NCI-H226 (cell line): ENCODE measurements around the gene MAP3K10.

Experiments
- DNase-seq: peaks from one replicate; pipeline ENCODE4 v3.0.0-alpha.2; 2015

MAP3K10 gene

DNA sequence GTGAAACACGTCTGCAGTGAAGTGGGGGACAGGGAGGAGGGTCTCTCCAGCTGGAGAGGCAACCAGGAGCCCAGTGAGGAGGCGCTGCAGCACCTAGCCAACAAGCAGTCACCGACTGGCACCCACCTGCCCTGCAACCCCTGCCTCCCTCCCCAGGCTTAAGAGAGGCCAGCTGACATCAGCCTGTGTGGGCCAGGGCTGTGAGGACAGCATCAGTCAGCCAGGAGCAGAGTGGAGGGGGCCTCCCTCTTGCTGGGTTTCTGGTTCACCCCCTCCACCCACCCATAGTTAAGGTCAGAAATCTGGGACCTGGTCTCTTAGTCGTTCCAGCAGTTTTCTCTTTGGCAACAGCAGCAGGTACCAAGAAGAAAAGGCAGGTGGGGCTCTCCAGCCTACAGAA, 60.8 kb downstream of the MAP3K10 start:
- no peak for DNase-seq

DNA sequence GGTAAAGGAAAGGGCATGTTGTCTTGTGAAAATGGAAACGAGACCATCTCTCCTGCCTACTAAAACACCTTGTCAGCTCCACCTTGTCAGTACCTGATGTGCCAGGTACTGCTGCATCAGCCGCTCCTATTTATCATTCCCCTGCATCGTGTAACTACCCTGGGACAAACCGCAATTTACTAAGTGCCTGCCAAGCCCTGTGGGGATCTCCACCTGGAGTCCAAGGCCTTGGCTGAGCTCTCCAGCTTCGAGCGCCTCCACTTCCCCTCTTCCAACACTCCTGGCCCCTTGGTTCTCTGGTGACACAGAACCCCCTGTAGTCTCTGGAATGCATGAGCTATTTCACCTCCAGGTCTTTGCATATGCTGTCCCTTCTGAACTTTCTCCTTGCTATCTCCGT, 61.2 kb downstream of the MAP3K10 start:
- DNase-seq = no peak

DNA sequence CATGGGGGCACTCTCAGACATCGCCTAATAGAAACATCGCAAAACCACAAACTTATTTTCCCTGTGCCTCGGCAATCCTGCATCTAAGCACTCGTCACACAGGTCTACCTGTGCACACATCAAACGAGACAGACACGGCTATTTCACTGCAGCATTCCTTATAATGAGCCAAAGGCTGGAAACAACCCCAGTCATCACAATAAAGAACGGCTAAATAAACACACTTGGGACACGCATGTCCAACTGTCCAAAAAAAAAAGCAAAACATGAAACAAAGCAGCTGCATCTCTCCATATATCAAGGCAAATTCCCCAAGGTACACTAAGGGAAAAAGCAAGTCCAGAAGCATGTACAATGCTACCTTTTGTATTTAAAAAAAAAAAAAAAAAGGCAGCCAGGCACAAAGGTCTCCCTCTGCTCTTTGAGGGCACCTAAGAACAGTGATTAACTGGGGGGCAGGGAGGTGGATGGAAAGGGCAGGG, 62.4 kb downstream of the MAP3K10 start:
- DNase-seq = no peak

DNA sequence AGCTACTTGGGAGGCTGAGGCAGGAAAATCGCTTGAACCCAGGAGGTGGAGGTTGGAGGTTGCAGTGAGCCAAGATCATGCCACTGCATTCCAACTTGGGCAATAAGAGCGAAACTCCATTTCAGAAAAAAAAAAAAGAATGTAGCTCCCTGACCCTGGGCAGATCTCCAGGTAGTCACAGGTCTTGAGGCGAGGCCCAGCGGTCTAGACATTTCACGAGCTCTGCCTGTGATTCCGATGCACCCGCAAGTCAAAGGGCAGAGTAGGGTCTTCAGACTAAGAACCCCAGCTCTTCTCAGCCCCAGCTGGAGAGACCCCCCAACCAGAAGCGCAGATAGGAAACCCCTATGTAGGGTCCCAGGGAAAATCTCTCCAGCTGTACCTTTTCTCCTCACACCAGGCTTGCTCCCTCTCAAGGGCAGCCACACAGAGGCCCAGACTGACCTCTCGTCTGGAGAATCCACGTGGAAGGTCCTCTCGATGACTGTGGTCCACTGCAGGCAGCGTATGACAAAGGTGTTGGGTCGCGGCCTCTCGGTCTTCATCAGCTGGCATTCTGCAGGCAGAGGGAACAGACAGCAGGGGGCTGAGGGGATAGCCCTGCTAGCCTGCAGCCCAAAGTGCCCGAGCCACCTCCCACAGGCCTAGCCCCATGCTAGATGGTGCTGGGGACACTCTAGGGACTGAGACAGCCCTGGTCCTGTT, 63.6 kb downstream of the MAP3K10 start:
- no peak for DNase-seq

DNA sequence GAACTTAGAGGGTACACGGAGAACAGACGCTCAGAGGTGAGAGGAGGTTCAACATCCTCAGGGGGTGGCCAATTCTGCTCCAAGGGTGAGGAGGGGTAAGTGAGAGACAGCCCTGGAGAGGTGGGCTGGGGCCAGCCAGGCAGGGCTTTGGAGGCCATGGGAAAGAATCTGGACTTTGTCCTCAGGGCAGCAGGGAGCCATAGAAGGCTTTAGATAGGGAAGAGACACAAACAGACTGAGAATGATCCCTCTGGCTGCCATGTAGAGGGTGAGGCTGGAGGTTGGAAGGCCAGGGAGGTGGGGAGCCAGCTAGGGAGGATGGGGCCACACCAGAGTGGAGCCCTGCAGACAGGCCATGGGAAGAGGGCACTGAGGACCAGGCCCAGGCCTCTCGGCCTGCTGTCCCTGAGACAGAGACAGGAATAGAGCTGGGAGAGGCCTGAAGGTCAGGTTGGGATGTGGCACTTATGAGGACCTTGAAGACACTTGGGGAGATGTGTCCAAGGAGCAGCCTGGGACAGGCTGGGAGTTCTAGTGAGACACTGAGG, 64.5 kb downstream of the MAP3K10 start:
- no peak for DNase-seq

DNA sequence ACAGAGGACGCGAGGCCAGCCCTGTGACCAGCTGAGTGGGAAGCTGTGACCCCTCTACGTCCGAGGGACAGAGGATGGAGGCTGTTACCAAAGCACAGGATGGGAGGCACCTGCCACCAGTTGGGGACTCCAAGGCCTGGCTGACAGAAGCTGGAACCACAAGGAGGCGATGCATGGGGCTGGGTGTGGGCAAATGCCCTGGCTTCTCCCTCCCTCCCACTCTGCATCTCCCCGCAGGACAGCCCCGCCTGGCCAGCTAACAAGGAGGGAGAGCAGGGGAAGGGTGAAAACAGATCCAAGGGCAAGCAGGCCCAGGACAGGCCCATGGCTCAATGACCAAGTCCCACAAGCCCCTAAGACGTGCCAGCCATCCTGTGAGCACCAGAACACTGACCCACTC, 65.3 kb downstream of the MAP3K10 start:
- no peak for DNase-seq

DNA sequence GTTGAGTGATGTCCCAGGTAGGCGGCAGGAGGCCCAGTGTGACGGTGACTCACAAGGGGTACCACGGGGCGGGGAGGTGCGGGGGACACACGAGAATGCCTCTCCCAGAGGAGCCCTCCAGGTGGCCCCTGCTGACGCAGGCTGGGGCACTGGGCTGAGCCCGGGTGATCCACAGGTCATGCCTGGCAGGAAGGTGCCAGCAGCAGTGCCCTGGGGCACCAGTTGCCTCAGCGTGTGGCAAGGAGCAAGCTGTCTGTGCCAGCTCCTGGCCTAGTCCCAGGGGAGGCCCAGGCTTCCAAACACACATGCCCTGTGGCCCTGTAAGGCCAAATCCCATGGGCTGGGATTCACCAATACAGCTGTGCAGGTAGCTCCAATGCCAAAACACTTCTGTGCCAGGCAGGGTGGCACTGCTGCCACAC, 65.9 kb downstream of the MAP3K10 start:
- DNase-seq = no peak

DNA sequence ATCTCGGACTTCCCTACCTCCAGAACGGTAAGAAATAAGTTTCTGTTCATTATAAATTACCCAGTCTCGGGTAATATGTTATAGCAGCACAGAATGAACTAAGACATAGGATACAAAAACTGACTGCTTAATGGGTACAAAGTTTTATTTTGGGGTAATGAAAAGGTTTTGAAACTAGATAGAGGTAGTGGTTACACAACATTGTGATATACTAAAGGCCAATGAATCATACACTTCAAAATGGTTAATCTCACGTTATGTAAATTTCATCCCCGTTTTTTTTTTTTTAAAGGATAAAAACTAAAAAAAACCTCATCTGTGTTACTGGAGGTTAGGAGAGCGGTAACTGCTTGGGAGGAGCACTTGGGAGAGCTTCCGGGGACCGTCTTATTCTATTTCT, 70.4 kb downstream of the MAP3K10 start:
- DNase-seq = no peak

DNA sequence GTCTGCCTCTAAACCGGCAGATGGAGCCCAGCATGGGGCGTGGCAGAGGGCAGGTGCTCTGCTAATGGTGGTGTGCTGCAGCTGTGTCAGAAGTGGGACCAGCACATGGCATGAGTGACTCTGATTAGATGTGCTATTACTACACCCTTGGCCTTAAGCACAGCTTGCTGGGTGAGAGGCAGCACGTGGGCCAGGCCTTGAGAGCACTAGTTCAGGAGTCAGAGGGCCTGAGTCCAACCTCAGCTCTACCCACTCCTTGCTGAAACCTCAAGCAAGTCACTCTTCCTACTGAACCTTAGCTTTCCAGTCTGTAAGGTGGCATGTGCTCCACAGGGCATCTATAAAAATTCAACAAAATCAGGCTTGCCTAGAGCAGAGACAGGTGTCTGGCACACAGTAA, 71.2 kb downstream of the MAP3K10 start:
- DNase-seq = no peak

DNA sequence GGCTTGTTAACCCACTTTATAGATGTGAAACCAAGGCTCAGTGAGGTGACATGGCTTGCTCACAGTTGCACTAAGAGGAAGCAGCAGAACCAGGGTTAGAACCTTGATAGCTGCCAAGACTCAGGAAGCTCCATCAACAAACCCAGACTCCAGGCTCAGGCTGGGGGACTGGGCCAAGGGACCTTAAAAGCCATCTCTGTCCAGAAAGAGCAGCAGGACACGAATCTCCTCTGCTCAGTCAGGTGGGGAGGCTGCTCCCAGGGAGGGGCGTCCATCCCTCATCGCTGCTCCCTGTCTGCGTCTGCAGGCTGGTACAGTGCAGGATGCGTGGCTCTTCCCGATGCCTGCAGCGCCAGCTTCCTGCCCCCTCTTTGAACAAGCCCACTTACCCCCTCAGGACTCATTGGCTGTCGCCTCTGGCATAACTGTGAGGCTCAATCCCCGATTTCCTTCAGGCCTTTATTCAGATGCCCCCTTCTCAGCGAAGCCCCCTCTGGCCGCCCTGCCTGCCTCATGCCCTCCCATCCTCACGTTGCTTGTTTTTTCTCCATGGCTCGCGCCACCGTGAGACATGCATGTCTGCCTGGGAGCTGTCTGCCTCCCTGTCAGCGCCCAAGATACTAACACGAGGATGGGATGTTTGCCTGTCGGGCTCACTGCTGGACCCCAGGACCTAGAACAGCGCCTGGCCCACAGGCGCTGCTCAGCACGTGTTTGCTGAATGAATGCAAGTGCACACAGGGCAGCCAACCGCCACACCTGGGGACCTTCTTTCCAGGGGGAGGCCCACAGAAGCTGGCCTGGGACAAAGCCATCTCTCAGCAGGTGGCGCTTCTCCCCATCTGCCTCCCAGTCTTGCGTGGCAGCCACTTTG, 72.5 kb downstream of the MAP3K10 start:
- DNase-seq = no peak

DNA sequence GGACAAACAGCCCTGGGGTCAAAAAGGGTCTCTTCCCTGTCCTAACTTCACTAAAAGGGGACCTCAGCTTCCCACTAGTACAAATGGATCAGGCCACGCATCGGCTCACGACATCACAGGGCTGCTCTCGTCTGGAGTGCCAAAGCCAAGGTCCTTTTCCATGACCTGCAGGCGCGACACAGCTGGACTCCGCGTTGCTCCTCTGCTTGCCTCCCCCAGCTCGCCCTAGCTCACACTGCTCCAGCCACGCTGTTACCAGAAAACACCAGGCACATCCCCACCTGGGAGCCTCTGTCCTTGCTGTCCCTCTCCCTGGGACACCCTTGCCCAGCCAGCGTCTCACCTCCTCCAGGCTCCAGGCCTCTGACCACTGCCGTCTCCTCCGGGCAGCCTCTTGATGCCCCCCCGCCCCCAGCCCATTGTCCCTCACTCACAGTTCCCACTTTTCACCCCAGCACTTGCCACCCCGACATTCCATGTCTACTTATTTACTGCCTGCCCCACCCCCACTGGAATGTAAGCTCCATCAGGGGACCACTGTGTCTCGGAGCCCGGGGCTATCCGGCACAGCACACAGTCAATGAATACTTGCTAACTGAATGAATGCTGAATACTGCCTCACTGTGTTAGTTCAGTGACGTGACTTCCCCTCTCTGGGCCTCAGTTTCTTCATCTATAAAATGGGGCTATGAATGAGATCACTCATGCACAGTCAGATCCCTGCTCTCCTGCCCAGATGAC, 73.3 kb downstream of the MAP3K10 start:
- DNase-seq = no peak
